Measurements from ENCODE around the gene BMPR1B. TPM values are rescaled to one million over a fixed set of nuclear protein-coding genes. Genes with fewer than 3 reads are reported as not detected.

Gene BMPR1B
- total RNA-seq, 1 experiment from 2014 or later = 10.5 TPM

DNA sequence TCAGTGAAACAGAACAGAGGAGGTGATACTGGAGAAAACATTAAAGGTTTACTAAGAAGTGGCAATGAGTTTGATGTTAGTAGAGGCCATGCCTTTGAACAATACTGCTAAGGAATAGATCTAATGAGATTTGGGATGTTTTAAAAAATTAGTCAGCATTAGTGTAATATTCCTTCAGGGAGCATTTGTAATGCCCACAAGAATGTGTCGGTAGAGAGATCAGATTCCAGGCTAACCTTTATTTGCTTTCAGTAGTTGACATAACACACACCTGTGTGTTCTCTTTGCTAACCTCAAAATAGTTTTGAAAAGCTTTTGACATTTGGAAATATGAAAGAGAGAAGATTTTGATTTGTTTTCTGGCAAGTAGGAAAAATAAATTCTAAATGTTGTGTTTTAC is 328.8 kb downstream of the BMPR1B start:
- DNase-seq (ENCODE audit: low spot score) = no peak

- peak; percentile 79 for DNase-seq (ENCODE audit: low spot score)
Measured at GRCh38 chr4:95087657-95088455, 330.1 kb downstream of the BMPR1B start.

DNA sequence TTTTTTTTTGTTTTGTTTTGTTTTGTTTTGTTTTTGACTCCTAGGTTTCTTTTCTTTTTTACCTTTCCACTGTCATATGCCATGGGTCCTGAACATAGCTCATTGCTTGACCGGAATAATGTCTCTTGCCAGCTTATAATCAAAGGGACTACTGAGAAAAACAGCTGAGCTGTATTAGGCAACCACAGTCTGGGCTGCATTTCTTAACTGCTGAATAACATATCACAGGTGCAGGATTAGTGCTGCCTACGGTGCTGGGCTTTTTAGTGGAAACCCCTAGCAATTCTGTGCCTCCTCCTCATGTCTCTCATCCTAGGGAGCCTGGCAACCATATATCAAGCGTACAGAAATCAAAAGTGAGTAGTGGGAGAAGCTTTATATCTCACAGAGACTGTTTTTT is 333.5 kb downstream of the BMPR1B start:
- DNase-seq (ENCODE audit: low spot score) = peak; percentile 42

DNA sequence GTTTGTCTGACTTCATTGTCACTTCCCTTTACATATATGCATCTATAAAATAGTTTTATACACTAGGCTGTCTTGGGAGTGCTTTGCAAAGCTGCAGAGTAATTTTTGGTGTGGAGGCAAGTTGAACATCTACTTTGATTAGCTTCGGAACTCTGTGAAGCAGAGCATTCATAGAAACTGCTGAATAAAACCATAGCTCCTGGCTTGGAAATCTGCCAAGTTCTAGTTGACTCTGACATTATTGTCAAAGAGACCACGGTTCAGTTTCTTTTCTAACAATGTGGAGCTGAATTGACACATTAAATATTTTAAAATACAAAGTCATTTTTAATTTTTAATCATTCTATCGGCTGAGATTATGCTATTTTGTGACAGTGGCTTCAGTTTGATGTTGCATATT is 335.0 kb downstream of the BMPR1B start:
- DNase-seq (ENCODE audit: low spot score) = no peak

DNA sequence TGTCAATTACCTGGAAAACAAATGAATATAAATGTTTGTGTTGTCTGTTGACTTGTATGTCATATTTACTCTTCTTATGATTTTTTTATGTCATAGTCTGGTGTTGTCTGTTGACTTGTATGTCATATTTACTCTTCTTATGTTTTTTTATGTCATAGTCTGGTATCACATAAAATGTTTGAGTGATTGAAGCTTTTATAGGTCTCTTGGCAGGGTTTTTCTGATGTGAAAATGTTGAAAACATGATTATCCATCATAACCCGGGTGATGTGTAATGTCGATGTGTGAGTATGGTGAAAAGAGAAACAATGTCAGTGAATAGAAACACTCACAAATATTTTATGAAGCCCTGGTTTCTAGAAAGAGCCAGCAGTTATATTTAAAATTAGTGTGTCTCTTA is 335.7 kb downstream of the BMPR1B start:
- no peak for DNase-seq (ENCODE audit: low spot score)

DNA sequence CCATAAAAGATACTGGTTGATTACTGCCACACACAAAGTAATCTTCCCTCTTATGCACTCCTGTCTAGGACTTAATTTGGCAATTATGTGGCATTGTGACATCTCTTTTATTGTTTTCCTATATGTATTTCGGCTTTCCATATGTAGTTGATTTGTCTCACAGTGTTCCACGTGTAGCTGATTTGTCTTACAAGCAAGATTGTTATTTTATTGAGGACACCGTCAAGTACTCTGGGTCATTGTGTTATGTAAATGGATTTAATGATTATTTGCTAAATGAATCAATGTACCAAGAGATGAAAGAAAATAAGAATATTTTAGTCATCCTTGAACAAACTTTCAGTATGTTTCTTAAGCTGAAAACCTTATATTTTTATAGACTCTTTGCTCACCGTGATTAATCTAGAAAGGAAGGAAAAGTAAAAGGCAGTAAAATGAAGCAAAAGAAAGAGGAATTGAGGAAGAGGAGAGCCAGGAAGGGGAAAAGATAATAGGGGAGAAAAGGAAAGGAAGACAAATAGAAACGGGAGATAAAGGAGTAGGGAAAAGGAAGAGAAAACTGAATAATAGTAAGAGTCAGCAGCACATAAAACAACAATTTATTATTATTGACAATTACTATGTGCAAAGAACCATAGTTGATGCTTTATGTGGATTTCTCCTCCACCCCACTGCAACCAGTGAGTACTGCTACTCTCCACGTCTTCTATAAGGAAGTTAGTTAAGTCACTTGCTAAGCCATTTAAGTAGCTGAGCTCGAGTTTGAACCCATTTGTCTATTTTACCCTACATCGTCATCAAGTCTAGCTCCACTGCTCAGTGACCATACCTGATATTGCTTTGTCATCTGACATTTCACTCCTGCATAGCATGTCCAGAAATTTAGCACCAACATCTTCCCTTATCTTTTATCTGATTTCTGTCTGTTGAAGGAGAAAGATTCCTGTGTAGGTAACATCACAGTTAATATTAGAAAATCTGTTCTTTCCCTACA is 336.5 kb downstream of the BMPR1B start:
- no peak for DNase-seq (ENCODE audit: low spot score)

GRCh38 chr4:95095348-95095974 is 337.7 kb downstream of the BMPR1B start:
- peak; percentile 70 for DNase-seq (ENCODE audit: low spot score)

- no peak for DNase-seq (ENCODE audit: low spot score)
Measured at GRCh38 chr4:95102162-95102790, 344.5 kb downstream of the BMPR1B start.

DNA sequence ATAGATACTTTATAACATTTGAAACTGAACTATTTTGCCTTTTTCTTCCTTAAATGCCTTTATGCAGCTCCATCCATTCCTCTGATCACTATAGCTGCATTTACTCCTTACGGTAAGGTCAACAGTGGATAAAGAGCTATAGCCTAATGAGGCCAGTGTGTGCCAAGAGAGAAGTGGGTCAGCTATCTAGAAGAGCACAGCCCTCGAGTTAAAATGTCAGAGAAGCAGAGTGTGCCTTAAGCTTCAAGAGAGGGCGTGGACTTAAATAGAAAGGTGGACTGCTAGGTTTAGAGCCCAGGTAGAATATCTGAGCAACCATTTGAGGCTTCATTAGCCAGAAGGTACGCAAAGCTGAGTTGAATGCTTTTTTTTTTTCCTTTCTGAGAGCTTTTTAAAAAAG is 347.4 kb downstream of the BMPR1B start:
- DNase-seq (ENCODE audit: low spot score) = no peak

GRCh38 chr4:95105983-95106382 is 348.2 kb downstream of the BMPR1B start:
- DNase-seq (ENCODE audit: low spot score) = no peak

- no peak for DNase-seq (ENCODE audit: low spot score)
Measured at GRCh38 chr4:95106408-95106928, 348.7 kb downstream of the BMPR1B start.

DNA sequence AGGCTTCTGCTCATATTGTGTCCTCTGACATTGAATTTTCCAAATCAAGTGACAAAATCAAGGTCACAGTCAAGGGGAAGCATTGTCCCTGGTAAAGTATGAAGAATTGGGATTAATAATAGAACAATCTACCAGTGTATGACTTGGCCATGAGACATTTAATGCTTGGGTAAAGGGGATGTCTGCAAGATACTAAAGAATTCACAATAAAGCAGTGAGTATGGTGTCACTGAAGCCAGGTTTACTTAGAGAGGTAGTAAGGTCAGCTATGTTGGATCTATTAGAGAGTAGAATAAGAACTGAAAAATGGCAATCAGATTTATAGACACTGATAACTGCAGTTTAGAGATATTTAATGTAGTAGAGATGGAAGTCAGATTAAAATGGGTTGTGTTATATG is 349.2 kb downstream of the BMPR1B start:
- no peak for DNase-seq (ENCODE audit: low spot score)

GRCh38 chr4:95107635-95108034 is 349.9 kb downstream of the BMPR1B start:
- no peak for DNase-seq (ENCODE audit: low spot score)

DNA sequence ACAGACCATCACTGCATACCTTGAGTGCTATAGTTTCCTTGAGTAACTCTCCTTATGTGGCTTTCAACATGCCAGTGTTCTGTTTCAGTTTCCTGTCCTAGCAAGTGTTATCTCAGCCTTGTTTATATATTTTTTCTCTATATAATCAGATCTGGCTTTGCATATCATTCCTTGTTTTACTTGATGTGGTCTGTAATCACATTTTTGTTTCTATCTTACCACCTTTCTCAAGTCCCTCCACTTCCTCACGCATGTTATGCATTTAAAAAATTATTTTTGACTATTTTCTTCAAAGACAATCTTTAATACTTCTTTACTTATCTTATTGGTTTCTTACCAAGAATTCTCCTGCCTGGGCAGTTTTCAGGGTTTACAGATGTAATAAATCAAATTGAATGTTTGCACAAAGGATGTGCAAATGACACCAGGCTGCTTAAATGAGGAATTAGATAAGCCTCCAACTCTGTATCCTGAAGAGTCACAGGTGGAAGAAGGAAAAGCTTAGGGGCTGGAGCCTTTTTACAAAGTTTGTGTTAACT is 351.2 kb downstream of the BMPR1B start:
- no peak for DNase-seq (ENCODE audit: low spot score)

GRCh38 chr4:95114521-95114920 is 356.8 kb downstream of the BMPR1B start:
- DNase-seq (ENCODE audit: low spot score) = no peak

DNA sequence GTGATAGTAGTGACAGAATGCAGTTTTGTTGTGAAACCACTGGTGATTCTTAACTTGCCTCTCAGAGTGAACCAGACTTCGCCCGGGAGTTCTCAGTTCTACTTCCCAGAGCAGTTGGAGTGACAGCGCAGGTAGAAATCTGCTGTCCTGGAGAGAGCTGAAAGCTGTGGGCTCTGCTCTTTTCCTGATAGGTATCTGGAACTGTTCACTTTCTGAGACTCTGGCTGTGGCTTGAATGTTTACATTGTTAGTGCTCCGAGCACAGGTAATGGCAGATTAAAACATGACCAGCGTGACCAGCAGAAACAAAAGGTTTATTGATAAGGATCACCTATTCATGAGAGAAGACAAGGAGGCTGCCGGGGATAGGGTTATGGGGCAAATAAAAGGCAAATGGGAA is 360.7 kb downstream of the BMPR1B start:
- DNase-seq (ENCODE audit: low spot score) = no peak

- no peak for DNase-seq (ENCODE audit: low spot score)
Measured at GRCh38 chr4:95120456-95120855, 362.7 kb downstream of the BMPR1B start.

DNA sequence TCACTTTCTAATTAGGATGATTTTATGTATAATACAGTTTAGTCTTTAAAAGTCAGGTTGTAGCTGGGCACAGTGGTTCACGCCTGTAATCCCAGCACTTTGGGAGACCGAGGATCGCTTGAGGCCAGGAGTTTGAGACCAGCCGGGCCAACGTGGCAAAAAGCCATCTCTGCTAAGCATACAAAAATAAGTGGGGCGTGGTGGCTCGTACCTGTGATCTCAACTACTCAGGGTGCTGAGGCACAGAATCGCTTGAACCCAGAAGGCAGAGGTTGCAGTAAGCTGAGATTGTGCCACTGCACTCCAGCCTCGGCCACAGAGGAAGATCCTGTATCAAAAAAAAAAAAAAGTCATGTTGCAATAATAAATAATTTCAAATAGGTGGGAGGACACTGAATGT is 364.2 kb downstream of the BMPR1B start:
- DNase-seq (ENCODE audit: low spot score) = no peak

DNA sequence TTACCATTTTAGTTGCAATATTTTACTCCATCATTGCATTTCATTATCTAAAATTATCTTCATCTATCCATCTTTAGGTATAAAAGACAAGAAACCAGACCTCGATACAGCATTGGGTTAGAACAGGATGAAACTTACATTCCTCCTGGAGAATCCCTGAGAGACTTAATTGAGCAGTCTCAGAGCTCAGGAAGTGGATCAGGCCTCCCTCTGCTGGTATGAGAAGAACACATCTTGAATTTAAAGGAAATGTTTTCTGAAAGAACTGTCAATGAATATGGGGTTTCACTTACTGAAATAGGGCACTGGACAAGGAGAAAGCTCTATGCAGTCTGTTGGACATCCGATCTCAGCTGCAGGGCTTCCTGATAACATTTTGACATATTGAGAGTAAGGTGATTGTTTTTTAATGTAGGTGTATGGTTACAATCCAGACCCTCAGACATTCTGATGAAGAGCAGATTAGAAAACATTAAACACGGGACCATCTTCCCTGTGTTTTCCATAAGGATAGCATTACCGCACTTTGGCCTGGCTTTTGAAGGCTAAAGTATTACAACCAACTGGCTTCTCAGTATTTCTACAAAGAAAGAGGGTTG is 367.2 kb downstream of the BMPR1B start:
- DNase-seq (ENCODE audit: low spot score) = peak; percentile 71

DNA sequence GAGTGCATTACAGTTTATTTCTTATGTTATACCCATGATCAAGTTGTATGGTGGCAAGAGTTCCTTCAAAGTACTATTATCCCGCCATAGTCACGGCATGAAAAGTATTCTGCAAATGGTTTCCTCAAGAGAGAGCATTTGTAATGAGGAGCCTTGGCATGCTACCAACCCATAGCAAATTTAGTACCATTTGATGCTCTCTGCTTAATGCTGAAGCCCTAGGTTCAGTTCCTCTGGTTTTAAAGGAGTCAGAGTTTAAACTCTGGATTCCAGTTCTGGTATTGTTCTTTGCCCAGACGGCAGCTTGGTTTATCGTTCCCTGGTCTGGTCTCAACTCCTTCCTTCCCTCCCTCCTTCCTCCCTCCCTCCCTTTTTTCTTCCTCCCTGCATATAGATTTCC is 371.3 kb downstream of the BMPR1B start:
- no peak for DNase-seq (ENCODE audit: low spot score)

- DNase-seq (ENCODE audit: low spot score) = peak; percentile 95
Measured at GRCh38 chr4:95129821-95130311, 372.1 kb downstream of the BMPR1B start.
